OCI-LY3 (cell line): ENCODE data around the gene CAPN8.

ENCODE experiments used
- H2AFZ ChIP-seq: fragments of 200-600, 300-600 bp; shearing (Covaris generic); 2 replicates; pipeline ENCODE4 v1.6.0; 2014; ENCODE audit warnings: antibody characterized with exemption, low read depth, low read length
- H3K27ac ChIP-seq: fragments of 200-600, 300-600 bp; sonication (generic); 2 replicates; pipeline ENCODE4 v1.5.1; 2014; ENCODE audit warnings: mild to moderate bottlenecking, low read length, moderate library complexity, mixed read lengths
- H3K27me3 ChIP-seq: fragments of 200-600, 300-600 bp; sonication (generic); 2 replicates; pipeline ENCODE4 v1.6.1; 2014; ENCODE audit warnings: low read depth, low read length, mixed read lengths
- H3K36me3 ChIP-seq: fragments of 200-600, 300-600 bp; sonication (generic); replicated peaks from 2 replicates; pipeline ENCODE3; 2014; ENCODE audit warnings: low read depth, low read length, mixed read lengths
- H3K4me1 ChIP-seq: fragments of 300-600, 200-600 bp; sonication (generic); 2 replicates; pipeline ENCODE4 v1.6.1; 2014; ENCODE audit warnings: low read length, mixed read lengths
- H3K4me2 ChIP-seq: fragments of 200-600, 300-600 bp; sonication (generic); 2 replicates; pipeline ENCODE4 v1.6.1; 2014; ENCODE audit warnings: low read length, mixed read lengths
- H3K4me3 ChIP-seq: fragments of 300-600, 200-600 bp; sonication (generic); 2 replicates; pipeline ENCODE4 v1.5.1; 2014; ENCODE audit warnings: antibody characterized with exemption, mild to moderate bottlenecking, low read length, moderate library complexity
- H3K79me2 ChIP-seq: fragments of 300-600, 200-600 bp; shearing (Covaris generic); 2 replicates; pipeline ENCODE4 v1.6.1; 2014; ENCODE audit warnings: mild to moderate bottlenecking, low read length, mixed read lengths
- H3K9ac ChIP-seq: fragments of 300-600, 200-600 bp; shearing (Covaris generic); 2 replicates; pipeline ENCODE4 v1.6.0; 2014; ENCODE audit warnings: mild to moderate bottlenecking, low read length, moderate library complexity
- H3K9me3 ChIP-seq: fragments of 200-600, 300-600 bp; shearing (Covaris generic); 2 replicates; pipeline ENCODE4 v1.6.1; 2014; ENCODE audit warnings: low read length, mixed read lengths; ENCODE audit not compliant: insufficient read depth
- H4K20me1 ChIP-seq: fragments of 200-600, 300-600 bp; sonication (generic); 2 replicates; pipeline ENCODE4 v1.6.1; 2016; ENCODE audit warnings: low read length, mixed read lengths; ENCODE audit not compliant: insufficient read depth
- EZH2phosphoT487 ChIP-seq: fragments of 200-600 bp; shearing (Covaris generic); IDR thresholded peaks from 2 replicates; pipeline ENCODE4 v1.6.1; 2018; ENCODE audit warnings: antibody characterized with exemption, mixed run types, low read depth
- TF ChIP-seq, protein P1 (sequence below): fragments of 200-600, 300-600 bp; sonication (generic); IDR thresholded peaks from 2 replicates; pipeline ENCODE4 v1.5.1; 2014; ENCODE audit warnings: antibody characterized with exemption, low read length, low read depth

The CAPN8 gene

DNA sequence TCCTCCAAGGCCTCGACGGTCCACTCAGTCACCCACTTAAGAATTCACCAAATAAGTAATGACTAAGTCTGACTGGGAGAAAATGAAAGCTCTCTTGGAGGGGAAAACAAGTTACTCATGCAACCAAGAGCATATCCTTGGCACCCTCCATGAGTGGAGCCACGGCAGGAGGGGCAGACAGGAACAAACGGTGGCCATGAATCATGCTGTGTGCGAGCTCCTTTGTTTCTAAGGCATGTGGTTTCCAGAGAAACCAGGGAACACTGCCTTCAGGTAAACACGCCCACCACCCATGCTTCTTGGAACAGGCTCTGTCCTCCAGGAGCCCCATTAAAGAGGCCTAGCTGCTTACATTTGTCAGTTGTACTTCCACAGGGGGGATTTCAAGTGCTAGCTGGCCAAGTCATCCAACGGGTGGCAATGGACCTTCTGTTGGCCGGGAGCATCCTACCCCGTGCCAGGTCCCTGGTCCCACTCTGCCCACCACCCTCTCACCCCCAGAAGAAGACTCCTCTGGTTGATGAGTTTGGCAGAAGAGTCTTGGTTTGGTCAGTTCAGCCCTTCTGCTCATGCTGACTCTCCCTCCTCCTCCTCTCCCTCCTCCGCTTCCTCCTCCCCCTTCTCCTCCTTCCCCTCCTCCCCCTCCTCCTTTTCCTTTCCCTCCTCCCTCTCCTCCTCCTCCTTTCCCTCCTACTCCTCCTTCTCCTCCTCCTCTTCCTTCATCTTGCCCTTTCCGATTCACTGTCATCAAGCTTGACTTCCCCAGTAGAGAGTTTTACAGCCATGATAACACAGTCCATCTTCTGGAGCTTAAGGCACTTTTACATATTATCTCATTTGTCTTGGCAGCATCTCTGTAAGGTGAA lies 164.7 kb downstream of the CAPN8 start:
- no peak for TF ChIP-seq EZH2phosphoT487
- TF ChIP-seq, protein P1, sequence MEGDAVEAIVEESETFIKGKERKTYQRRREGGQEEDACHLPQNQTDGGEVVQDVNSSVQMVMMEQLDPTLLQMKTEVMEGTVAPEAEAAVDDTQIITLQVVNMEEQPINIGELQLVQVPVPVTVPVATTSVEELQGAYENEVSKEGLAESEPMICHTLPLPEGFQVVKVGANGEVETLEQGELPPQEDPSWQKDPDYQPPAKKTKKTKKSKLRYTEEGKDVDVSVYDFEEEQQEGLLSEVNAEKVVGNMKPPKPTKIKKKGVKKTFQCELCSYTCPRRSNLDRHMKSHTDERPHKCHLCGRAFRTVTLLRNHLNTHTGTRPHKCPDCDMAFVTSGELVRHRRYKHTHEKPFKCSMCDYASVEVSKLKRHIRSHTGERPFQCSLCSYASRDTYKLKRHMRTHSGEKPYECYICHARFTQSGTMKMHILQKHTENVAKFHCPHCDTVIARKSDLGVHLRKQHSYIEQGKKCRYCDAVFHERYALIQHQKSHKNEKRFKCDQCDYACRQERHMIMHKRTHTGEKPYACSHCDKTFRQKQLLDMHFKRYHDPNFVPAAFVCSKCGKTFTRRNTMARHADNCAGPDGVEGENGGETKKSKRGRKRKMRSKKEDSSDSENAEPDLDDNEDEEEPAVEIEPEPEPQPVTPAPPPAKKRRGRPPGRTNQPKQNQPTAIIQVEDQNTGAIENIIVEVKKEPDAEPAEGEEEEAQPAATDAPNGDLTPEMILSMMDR = no peak
- no peaks in the 10 kb centered on the region for H4K20me1 ChIP-seq
- H3K4me3 ChIP-seq = no peak overlapping the region
- H3K27me3 ChIP-seq = no peaks in the 10 kb centered on the region
- no peaks in the 10 kb centered on the region for H3K79me2 ChIP-seq
- H3K27ac ChIP-seq = no peak overlapping the region
- H2AFZ ChIP-seq = no peak overlapping the region
- H3K4me1 ChIP-seq = no peaks in the 10 kb centered on the region
- no peaks in the 10 kb centered on the region for H3K9me3 ChIP-seq
- H3K36me3 ChIP-seq = no peaks in the 10 kb centered on the region
- no peak overlapping the region for H3K4me2 ChIP-seq
- no peak overlapping the region for H3K9ac ChIP-seq

DNA sequence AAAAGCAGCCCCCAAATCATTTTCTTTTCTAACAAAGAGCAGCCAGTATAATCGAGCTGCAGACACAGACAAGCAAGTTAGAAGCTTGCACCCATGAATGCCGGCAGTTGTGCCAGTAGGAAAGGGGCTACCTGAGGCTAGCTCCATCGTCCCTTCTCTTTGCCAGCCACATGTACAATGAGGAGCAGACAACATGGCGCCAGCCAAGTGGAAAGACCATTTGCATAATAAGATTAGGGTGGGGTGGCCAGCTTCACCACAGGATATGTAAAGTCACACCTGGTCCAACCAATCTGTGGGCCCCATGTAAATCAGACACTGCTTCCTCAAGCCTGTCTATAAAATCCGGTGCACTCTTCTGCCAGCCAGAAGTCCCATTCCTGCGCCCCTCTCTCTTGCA lies 168.6 kb downstream of the CAPN8 start:
- no peaks in the 10 kb centered on the region for H3K36me3 ChIP-seq
- no peaks in the 10 kb centered on the region for H3K9me3 ChIP-seq
- H3K9ac ChIP-seq = no peak overlapping the region
- no peaks in the 10 kb centered on the region for H3K4me1 ChIP-seq
- TF ChIP-seq, protein P1 = no peak
- TF ChIP-seq EZH2phosphoT487 = no peak
- no peak overlapping the region for H3K27ac ChIP-seq
- no peaks in the 10 kb centered on the region for H3K27me3 ChIP-seq
- H2AFZ ChIP-seq = no peak overlapping the region
- H3K4me3 ChIP-seq = no peak overlapping the region
- H3K79me2 ChIP-seq = no peaks in the 10 kb centered on the region
- no peak overlapping the region for H3K4me2 ChIP-seq
- no peaks in the 10 kb centered on the region for H4K20me1 ChIP-seq

GRCh38 chr1:223494926-223495645 lies 170.4 kb downstream of the CAPN8 start:
- Histone ChIP-seq H3K4me1 (no peaks in the 10 kb centered on the region), H3K27me3 (no peaks in the 10 kb centered on the region), H3K9me3 (no peaks in the 10 kb centered on the region)

GRCh38 chr1:223492044-223492443 lies 173.5 kb downstream of the CAPN8 start:
- Histone ChIP-seq H2AFZ (no peak overlapping the region), H3K9me3 (no peaks in the 10 kb centered on the region), H3K36me3 (no peaks in the 10 kb centered on the region), H3K27ac (no peak overlapping the region), H3K27me3 (peaks cover 26% of the 10 kb centered on the region), H3K4me2 (no peak overlapping the region), H3K4me3 (no peak overlapping the region), H3K79me2 (no peaks in the 10 kb centered on the region), H3K4me1 (no peaks in the 10 kb centered on the region), H3K9ac (no peak overlapping the region), H4K20me1 (no peaks in the 10 kb centered on the region)
- TF ChIP-seq EZH2phosphoT487 = no peak
- TF ChIP-seq, protein P1 = no peak

More at GRCh38 chr1:223494926-223495645, 170.4 kb downstream of the CAPN8 start:
- Histone ChIP-seq H3K79me2 (no peaks in the 10 kb centered on the region), H3K9ac (no peak overlapping the region), H3K36me3 (no peaks in the 10 kb centered on the region), H4K20me1 (no peaks in the 10 kb centered on the region), H3K4me2 (no peak overlapping the region), H2AFZ (no peak overlapping the region), H3K4me3 (no peak overlapping the region), H3K27ac (no peak overlapping the region)
- TF ChIP-seq EZH2phosphoT487 = no peak
- TF ChIP-seq, protein P1 = no peak
